CD14-positive monocyte (primary cell): ENCODE measurements around the gene NECAB2. TPM values are rescaled to one million over a fixed set of nuclear protein-coding genes. Genes with fewer than 3 reads are reported as not detected.

Experiments
- DNase-seq, 3 donors: peaks; one replicate each; pipeline ENCODE4 v3.0.0-alpha.2; 2011 to 2022
- H2AFZ ChIP-seq: 2 replicates; pipeline ENCODE4 v1.6.0; 2012; ENCODE audit warnings: mild to moderate bottlenecking, low read depth, low read length, inconsistent platforms; ENCODE audit not compliant: insufficient read depth, poor library complexity, severe bottlenecking
- H3K27ac ChIP-seq, 2 donors: 1 replicate in 1 of 2; 2 replicates in 1 of 2; pipeline ENCODE4 v1.5.1; 2012 to 2013; ENCODE audit warnings: low read length in 2 of 2, control low read depth in 1 of 2, inconsistent platforms in 1 of 2, low read depth in 1 of 2, mild to moderate bottlenecking in 1 of 2
- H3K27me3 ChIP-seq, 2 donors: one replicate each; pipeline versions ENCODE4 v1.6.0 to v1.6.1; 2011 to 2013; ENCODE audit warnings: low read length in 2 of 2; ENCODE audit not compliant: control insufficient read depth in 2 of 2, insufficient read depth in 2 of 2
- H3K36me3 ChIP-seq, 2 donors: replicated peaks in 1 of 2; 1 replicate in 1 of 2; 2 replicates in 1 of 2; pipeline versions ENCODE4 v1.5.1 to v1.6.1; 2012 to 2013; ENCODE audit warnings: low read length in 2 of 2, control low read depth in 1 of 2, inconsistent platforms in 1 of 2, mild to moderate bottlenecking in 1 of 2; ENCODE audit not compliant: insufficient read depth in 2 of 2, control insufficient read depth in 1 of 2
- H3K4me1 ChIP-seq, 2 donors: 1 replicate in 1 of 2; 2 replicates in 1 of 2; pipeline versions ENCODE4 v1.5.1 to v1.6.1; 2012 to 2013; ENCODE audit warnings: low read length in 2 of 2, control low read depth in 1 of 2, inconsistent platforms in 1 of 2, mild to moderate bottlenecking in 1 of 2, moderate library complexity in 1 of 2; ENCODE audit not compliant: insufficient read depth in 2 of 2, control insufficient read depth in 1 of 2
- H3K4me2 ChIP-seq: replicated peaks from 2 replicates; pipeline ENCODE3; 2012; ENCODE audit warnings: low read length, moderate library complexity, mild to moderate bottlenecking; ENCODE audit not compliant: poor library complexity, severe bottlenecking; ENCODE audit errors: extremely low read depth
- H3K4me3 ChIP-seq, 3 experiments: fragments of 200-600 bp in 1 of 3; sonication (generic) in 1 of 3; replicated peaks in 1 of 3; 1 replicate in 2 of 3; 2 replicates in 1 of 3; pipeline ENCODE4 v1.5.1; 2011 to 2013; ENCODE audit warnings: low read length in 3 of 3, mild to moderate bottlenecking in 3 of 3, control low read depth in 2 of 3, low read depth in 2 of 3, inconsistent platforms in 1 of 3, moderate library complexity in 1 of 3
- H3K79me2 ChIP-seq: 2 replicates; pipeline ENCODE4 v1.6.0; 2012; ENCODE audit warnings: mild to moderate bottlenecking, control low read depth, inconsistent platforms, low read length, moderate library complexity; ENCODE audit not compliant: insufficient read depth
- H3K9ac ChIP-seq: 2 replicates; pipeline ENCODE4 v1.6.0; 2017; ENCODE audit warnings: low read length, mild to moderate bottlenecking; ENCODE audit not compliant: insufficient read depth, poor library complexity, severe bottlenecking
- H3K9me3 ChIP-seq, 2 donors: replicated peaks in 1 of 2; 1 replicate in 1 of 2; 2 replicates in 1 of 2; pipeline versions ENCODE4 v1.5.1 to v1.6.1; 2012 to 2013; ENCODE audit warnings: low read length in 2 of 2, control low read depth in 1 of 2; ENCODE audit not compliant: control insufficient read depth in 1 of 2, insufficient read depth in 1 of 2
- H4K20me1 ChIP-seq: 2 replicates; pipeline ENCODE4 v1.6.0; 2012; ENCODE audit warnings: mild to moderate bottlenecking, low read length, control low read depth, moderate library complexity; ENCODE audit not compliant: insufficient read depth
- H3K27ac Mint-ChIP-seq, 7 donors: one replicate each; pipeline ENCODE4 v1.8.0; 2020; ENCODE audit warnings: mild to moderate bottlenecking in 7 of 7, mixed read lengths in 7 of 7, moderate library complexity in 6 of 7, inconsistent platforms in 2 of 7
- H3K27me3 Mint-ChIP-seq, 3 donors: one replicate each; pipeline ENCODE4 v1.8.0; 2021 to 2022; ENCODE audit warnings: low read depth in 3 of 3, mild to moderate bottlenecking in 3 of 3, mixed read lengths in 3 of 3, moderate library complexity in 3 of 3, inconsistent platforms in 1 of 3
- H3K36me3 Mint-ChIP-seq, 2 donors: one replicate each; pipeline ENCODE4 v1.8.0; 2020; ENCODE audit warnings: mixed read lengths in 2 of 2, inconsistent platforms in 1 of 2, mild to moderate bottlenecking in 1 of 2
- H3K4me1 Mint-ChIP-seq: one replicate; pipeline ENCODE4 v1.8.0; 2020; ENCODE audit warnings: mild to moderate bottlenecking, mixed read lengths
- H3K4me3 Mint-ChIP-seq, 2 donors: one replicate each; pipeline ENCODE4 v1.8.0; 2020; ENCODE audit warnings: mild to moderate bottlenecking in 2 of 2, mixed read lengths in 2 of 2, moderate library complexity in 1 of 2
- H3K9me3 Mint-ChIP-seq, 7 donors: one replicate each; pipeline ENCODE4 v1.8.0; 2020 to 2022; ENCODE audit warnings: mixed read lengths in 7 of 7, mild to moderate bottlenecking in 6 of 7, moderate library complexity in 6 of 7, inconsistent platforms in 2 of 7
- CTCF ChIP-seq: fragments of 200-600 bp; IDR thresholded peaks from one replicate; pipeline ENCODE4 v1.8.0; 2022; ENCODE audit warnings: antibody characterized with exemption, mild to moderate bottlenecking
- WGBS: methylation state at CpG from one replicate; pipeline ENCODE4 v1.1.5; 2013; ENCODE audit warnings: missing lambda C conversion rate; ENCODE audit not compliant: insufficient coverage; 5-methylcytosine and 5-hydroxymethylcytosine counted together
- intact Hi-C, 2 donors: fragments of 100-400 bp; cut with micrococcal nuclease; formaldehyde crosslinking; loops; one replicate each; pipeline versions ENCODE4 v1.15.0 to v1.15.1; 2023
- polyA plus RNA-seq, 3 donors: library from polyadenylated mRNA; depleted of rRNA in 1 of 3; unstranded in 2 of 3; stranded (reverse) in 1 of 3; fragments of 300-500 nt in 2 of 3; fragments of >200 nt in 1 of 3; fragmentation: Illumina TruSeq in 2 of 3; gene quantifications; 1 replicate in 2 of 3; 2 replicates in 1 of 3; pipeline ENCODE4 v1.2.3, GENCODE V29; 2012 to 2021

Gene NECAB2
- polyA plus RNA-seq, 3 donors, result 0.33 to 1.4 (median 0.52) TPM

- no peak overlapping the region for H3K4me3 Mint-ChIP-seq
- no peak overlapping the region for H3K4me2 ChIP-seq
- no peak overlapping the region for H3K27ac ChIP-seq
- H2AFZ ChIP-seq, result no peak overlapping the region
- H3K27ac Mint-ChIP-seq, result peak overlapping the region in 1 of 7 donors; percentile 28
- intact Hi-C loops, result loop anchor here in 1 of 2 donors (2.0 kb wide), 1 partner anchor 108 kb away; no protein-coding TSS in a partner anchor
- peaks cover 30 to 39% of the 10 kb centered on the region in 2 donors for H3K36me3 Mint-ChIP-seq
- H3K36me3 ChIP-seq, result peaks cover 9 to 12% of the 10 kb centered on the region in 2 donors
- H3K27me3 ChIP-seq, result no peaks in the 10 kb centered on the region
- 57% methylated on average over 20 of the region's 22 CpGs for WGBS
- no peaks in the 10 kb centered on the region for H4K20me1 ChIP-seq
- peaks cover 26 to 30% of the 10 kb centered on the region in 2 donors for H3K4me1 ChIP-seq
- H3K9me3 Mint-ChIP-seq, result peaks cover 0 to 2% (median 0%) of the 10 kb centered on the region in 7 donors
- peak; percentile 72 to 79 (median 75) for DNase-seq
- peak; percentile 90 for TF ChIP-seq CTCF
- H3K79me2 ChIP-seq, result no peaks in the 10 kb centered on the region
- H3K27me3 Mint-ChIP-seq, result peaks cover 9 to 23% (median 10%) of the 10 kb centered on the region in 3 donors
- H3K9ac ChIP-seq, result no peak overlapping the region
- H3K4me3 ChIP-seq, result no peak overlapping the region
- H3K4me1 Mint-ChIP-seq, result peaks cover 24% of the 10 kb centered on the region
- H3K9me3 ChIP-seq, result no peaks in the 10 kb centered on the region
Observed at GRCh38 chr16:83956336-83957289, 11.4 kb upstream of the NECAB2 start.

DNA sequence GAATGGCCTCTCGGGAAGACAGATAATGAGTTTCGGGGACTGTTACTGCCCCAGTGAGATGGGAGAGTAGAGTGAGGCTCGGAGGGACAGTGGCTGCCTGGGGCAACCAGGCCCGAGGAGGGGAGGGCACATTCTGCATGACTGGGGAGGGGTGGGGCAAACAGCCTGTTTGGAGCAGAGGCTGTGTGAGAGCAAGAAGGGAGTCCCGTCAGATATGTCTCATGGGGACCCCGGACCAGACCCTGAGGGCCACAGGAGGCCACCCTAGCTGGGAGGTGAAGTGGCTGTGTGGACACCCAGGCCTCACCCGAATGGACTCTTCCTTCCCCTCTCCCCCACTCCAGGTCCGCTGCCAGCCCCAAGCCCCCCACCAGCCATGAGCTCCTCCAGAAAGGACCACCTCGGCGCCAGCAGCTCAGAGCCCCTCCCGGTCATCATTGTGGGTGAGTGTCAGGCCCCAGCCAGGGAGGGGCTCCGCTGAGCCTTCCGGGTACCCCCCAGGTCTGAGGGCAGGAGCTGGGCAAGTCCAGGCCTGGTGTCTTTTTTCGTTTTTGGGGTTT lies 10.7 kb upstream of the NECAB2 start:
- H3K36me3 ChIP-seq, result peaks cover 9 to 12% of the 10 kb centered on the region in 2 donors
- H3K4me1 ChIP-seq, result peaks cover 25 to 26% of the 10 kb centered on the region in 2 donors
- WGBS, result 79% methylated on average over 6 of the region's 14 CpGs
- H3K79me2 ChIP-seq, result no peaks in the 10 kb centered on the region
- H3K27ac ChIP-seq, result no peak overlapping the region
- no peak overlapping the region for H3K9ac ChIP-seq
- H3K4me3 ChIP-seq, result no peak overlapping the region
- intact Hi-C loops, result loop anchor here in 1 of 2 donors (2.0 kb wide), 1 partner anchor 107 kb away; no protein-coding TSS in a partner anchor
- Mint-ChIP-seq H3K27me3 (peaks cover 9 to 23% (median 10%) of the 10 kb centered on the region in 3 donors), H3K4me3 (no peak overlapping the region), H3K36me3 (peaks cover 34 to 44% of the 10 kb centered on the region in 2 donors), H3K9me3 (peaks cover 0 to 2% (median 0%) of the 10 kb centered on the region in 7 donors), H3K27ac (no peak overlapping the region), H3K4me1 (peaks cover 22% of the 10 kb centered on the region)
- no peaks in the 10 kb centered on the region for H4K20me1 ChIP-seq
- H3K27me3 ChIP-seq, result no peaks in the 10 kb centered on the region
- no peaks in the 10 kb centered on the region for H3K9me3 ChIP-seq
- no peak for DNase-seq
- no peak for TF ChIP-seq CTCF
- H3K4me2 ChIP-seq, result no peak overlapping the region
- H2AFZ ChIP-seq, result no peak overlapping the region
